GM12878 (cell line): ENCODE results near the gene PAM16.

Source experiments
- BHLHE40 ChIP-seq, 2 experiments: fragments of 450-650 bp in 1 of 2; IDR thresholded peaks; 2 replicates each; pipeline ENCODE4 v1.6.1; 2011 to 2017; ENCODE audit warnings: low read depth in 2 of 2, borderline replicate concordance in 1 of 2, improper control_type of control experiment in 1 of 2, low read length in 1 of 2, mild to moderate bottlenecking in 1 of 2
- E2F4 ChIP-seq: IDR thresholded peaks from 2 replicates; pipeline ENCODE4 v1.6.1; 2012; ENCODE audit warnings: low read depth, low read length, improper control_type of control experiment
- ESRRA ChIP-seq: IDR thresholded peaks from 2 replicates; pipeline ENCODE4 v1.6.1; 2012; ENCODE audit warnings: mild to moderate bottlenecking, low read length, improper control_type of control experiment
- EZH2 ChIP-seq: IDR thresholded peaks from 2 replicates; pipeline ENCODE4 v1.6.1; 2012; ENCODE audit warnings: low read depth, mild to moderate bottlenecking, control low read depth, inconsistent platforms, low read length, borderline replicate concordance; ENCODE audit not compliant: control insufficient read depth
- NRF1 ChIP-seq: conservative IDR thresholded peaks from 2 replicates; pipeline ENCODE4 v1.6.1; 2011; ENCODE audit warnings: mild to moderate bottlenecking, low read depth, low read length, improper control_type of control experiment
- POLR2A ChIP-seq: IDR thresholded peaks from 2 replicates; pipeline ENCODE4 v1.6.1; 2011; ENCODE audit warnings: low read depth, mild to moderate bottlenecking, low read length
- POLR2AphosphoS2 ChIP-seq: IDR thresholded peaks from 2 replicates; pipeline ENCODE4 v1.6.1; 2011; ENCODE audit warnings: low read depth, mild to moderate bottlenecking, low read length, improper control_type of control experiment, moderate library complexity
- RFX5 ChIP-seq: IDR thresholded peaks from 2 replicates; pipeline ENCODE4 v1.6.1; 2011; ENCODE audit warnings: low read depth, low read length, improper control_type of control experiment
- SP1 ChIP-seq: IDR thresholded peaks from one replicate; pipeline ENCODE4 v1.6.1; 2011; ENCODE audit warnings: low read depth, low read length
- ZNF384 ChIP-seq: IDR thresholded peaks from 2 replicates; pipeline ENCODE4 v1.6.1; 2012; ENCODE audit warnings: low read depth, mild to moderate bottlenecking, low read length, improper control_type of control experiment, borderline replicate concordance
- ZZZ3 ChIP-seq: IDR thresholded peaks from 2 replicates; pipeline ENCODE4 v1.6.1; 2011; ENCODE audit warnings: low read depth; ENCODE audit not compliant: control insufficient read depth, insufficient read length
- TF ChIP-seq, protein P1 (sequence below): IDR thresholded peaks from 2 replicates; pipeline ENCODE4 v1.6.1; 2012; ENCODE audit warnings: mild to moderate bottlenecking, low read depth, low read length
- TF ChIP-seq, protein P2 (sequence below), 3 experiments: IDR thresholded peaks in 2 of 3; conservative IDR thresholded peaks in 1 of 3; 2 replicates each; pipeline ENCODE4 v1.5.1; 2011; ENCODE audit warnings: low read depth in 3 of 3, low read length in 3 of 3, mild to moderate bottlenecking in 3 of 3, control low read depth in 2 of 3, moderate library complexity in 2 of 3, inconsistent platforms in 1 of 3, mixed read lengths in 1 of 3; ENCODE audit not compliant: control insufficient read depth in 2 of 3, insufficient read depth in 1 of 3; ENCODE audit errors: extremely low read depth in 1 of 3

- TF ChIP-seq NRF1 (no peak), SP1 (no peak), EZH2 (no peak), ZZZ3 (no peak), BHLHE40 (IDR thresholded peaks at IDR 0.05; ENCODE audit: borderline replicate concordance in 1 of 2, low read depth in 2 of 2, low read length in 1 of 2) (no peak), POLR2A (no peak), ZNF384 (no peak), POLR2AphosphoS2 (no peak), E2F4 (no peak), ESRRA (no peak), RFX5 (no peak)
- TF ChIP-seq, protein P1, sequence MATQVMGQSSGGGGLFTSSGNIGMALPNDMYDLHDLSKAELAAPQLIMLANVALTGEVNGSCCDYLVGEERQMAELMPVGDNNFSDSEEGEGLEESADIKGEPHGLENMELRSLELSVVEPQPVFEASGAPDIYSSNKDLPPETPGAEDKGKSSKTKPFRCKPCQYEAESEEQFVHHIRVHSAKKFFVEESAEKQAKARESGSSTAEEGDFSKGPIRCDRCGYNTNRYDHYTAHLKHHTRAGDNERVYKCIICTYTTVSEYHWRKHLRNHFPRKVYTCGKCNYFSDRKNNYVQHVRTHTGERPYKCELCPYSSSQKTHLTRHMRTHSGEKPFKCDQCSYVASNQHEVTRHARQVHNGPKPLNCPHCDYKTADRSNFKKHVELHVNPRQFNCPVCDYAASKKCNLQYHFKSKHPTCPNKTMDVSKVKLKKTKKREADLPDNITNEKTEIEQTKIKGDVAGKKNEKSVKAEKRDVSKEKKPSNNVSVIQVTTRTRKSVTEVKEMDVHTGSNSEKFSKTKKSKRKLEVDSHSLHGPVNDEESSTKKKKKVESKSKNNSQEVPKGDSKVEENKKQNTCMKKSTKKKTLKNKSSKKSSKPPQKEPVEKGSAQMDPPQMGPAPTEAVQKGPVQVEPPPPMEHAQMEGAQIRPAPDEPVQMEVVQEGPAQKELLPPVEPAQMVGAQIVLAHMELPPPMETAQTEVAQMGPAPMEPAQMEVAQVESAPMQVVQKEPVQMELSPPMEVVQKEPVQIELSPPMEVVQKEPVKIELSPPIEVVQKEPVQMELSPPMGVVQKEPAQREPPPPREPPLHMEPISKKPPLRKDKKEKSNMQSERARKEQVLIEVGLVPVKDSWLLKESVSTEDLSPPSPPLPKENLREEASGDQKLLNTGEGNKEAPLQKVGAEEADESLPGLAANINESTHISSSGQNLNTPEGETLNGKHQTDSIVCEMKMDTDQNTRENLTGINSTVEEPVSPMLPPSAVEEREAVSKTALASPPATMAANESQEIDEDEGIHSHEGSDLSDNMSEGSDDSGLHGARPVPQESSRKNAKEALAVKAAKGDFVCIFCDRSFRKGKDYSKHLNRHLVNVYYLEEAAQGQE: no peak
- TF ChIP-seq, protein P2, sequence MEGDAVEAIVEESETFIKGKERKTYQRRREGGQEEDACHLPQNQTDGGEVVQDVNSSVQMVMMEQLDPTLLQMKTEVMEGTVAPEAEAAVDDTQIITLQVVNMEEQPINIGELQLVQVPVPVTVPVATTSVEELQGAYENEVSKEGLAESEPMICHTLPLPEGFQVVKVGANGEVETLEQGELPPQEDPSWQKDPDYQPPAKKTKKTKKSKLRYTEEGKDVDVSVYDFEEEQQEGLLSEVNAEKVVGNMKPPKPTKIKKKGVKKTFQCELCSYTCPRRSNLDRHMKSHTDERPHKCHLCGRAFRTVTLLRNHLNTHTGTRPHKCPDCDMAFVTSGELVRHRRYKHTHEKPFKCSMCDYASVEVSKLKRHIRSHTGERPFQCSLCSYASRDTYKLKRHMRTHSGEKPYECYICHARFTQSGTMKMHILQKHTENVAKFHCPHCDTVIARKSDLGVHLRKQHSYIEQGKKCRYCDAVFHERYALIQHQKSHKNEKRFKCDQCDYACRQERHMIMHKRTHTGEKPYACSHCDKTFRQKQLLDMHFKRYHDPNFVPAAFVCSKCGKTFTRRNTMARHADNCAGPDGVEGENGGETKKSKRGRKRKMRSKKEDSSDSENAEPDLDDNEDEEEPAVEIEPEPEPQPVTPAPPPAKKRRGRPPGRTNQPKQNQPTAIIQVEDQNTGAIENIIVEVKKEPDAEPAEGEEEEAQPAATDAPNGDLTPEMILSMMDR (IDR thresholded peaks at IDR 0.05 in 2 of 3, conservative IDR thresholded peaks at IDR 0.05 in 1 of 3; ENCODE audit: control insufficient read depth in 2 of 3, extremely low read depth in 1 of 3, insufficient read depth in 1 of 3, low read depth in 3 of 3, low read length in 3 of 3): no peak
These were observed 34.1 kb upstream of the PAM16 start for GRCh38 chr16:4385066-4385788.
